Measurements from ENCODE around the gene ABL1. TPM values are rescaled to one million over a fixed set of nuclear protein-coding genes. Genes with fewer than 3 reads are reported as not detected.
"Not testable (repeated sequence)": the region's sequence is repeated elsewhere in the genome, so short reads cannot be mapped to it uniquely, and the experiment has no call there.

ABL1 gene
- 10 to 100 TPM; 91.7 to 98.7 TPM for total RNA-seq
- 10 to 100 TPM; 12.8 to 38.5 TPM for polyA plus RNA-seq
- long read RNA-seq, donor 1, partial matches to known transcripts: 5 of 109 reads
- long read RNA-seq, donor 1, other reads (novel, unspliced or antisense): 104 of 109 reads
- long read RNA-seq, donor 2, full-length matches to known transcripts: 4 of 90 reads
- long read RNA-seq, donor 2, partial matches to known transcripts: 48 of 90 reads
- long read RNA-seq, donor 2, other reads (novel, unspliced or antisense): 38 of 90 reads

- peak; percentile 83 for ATAC-seq (ENCODE audit: low FRiP score)
- H3K27ac ChIP-seq (ENCODE audit: low read depth in 1 of 2, low read length in 2 of 2): peak within 1 kb of the TSS; percentile 91 to 95
- no peaks in the 10 kb centered on the region for H3K9me3 ChIP-seq (ENCODE audit: control insufficient read depth, low read length)
- 1 to 2% methylated on average over 61 to 78 of the region's 78 CpGs for WGBS, 2 donors
- no peaks in the 10 kb centered on the region for H3K36me3 ChIP-seq (ENCODE audit: control insufficient read depth in 1 of 2, insufficient read depth in 2 of 2, low read length in 1 of 2)
- intact Hi-C loops (cut with DNase I): loop anchor here (5.0 kb wide), 2 partner anchors 47 to 52 kb away; no protein-coding TSS in a partner anchor
- peak; percentile 86 to 91 for DNase-seq
- no peaks in the 10 kb centered on the region for H3K27me3 ChIP-seq (ENCODE audit: control insufficient read depth in 1 of 2, insufficient read depth in 2 of 2, low read length in 1 of 2)
- no peaks in the 10 kb centered on the region for H3K4me1 ChIP-seq (ENCODE audit: control insufficient read depth in 1 of 2, insufficient read depth in 2 of 2, low read length in 2 of 2)
- H3K4me3 ChIP-seq (ENCODE audit: low read length in 2 of 2): peak within 1 kb of the TSS; percentile 46 to 99
Measured at GRCh38 chr9:130834371-130835336, at the start of gene ABL1. Gene ABL1 (plus strand): TSS chr9:130835254. CDS start chr9:130835447, 193 bp downstream.

DNA sequence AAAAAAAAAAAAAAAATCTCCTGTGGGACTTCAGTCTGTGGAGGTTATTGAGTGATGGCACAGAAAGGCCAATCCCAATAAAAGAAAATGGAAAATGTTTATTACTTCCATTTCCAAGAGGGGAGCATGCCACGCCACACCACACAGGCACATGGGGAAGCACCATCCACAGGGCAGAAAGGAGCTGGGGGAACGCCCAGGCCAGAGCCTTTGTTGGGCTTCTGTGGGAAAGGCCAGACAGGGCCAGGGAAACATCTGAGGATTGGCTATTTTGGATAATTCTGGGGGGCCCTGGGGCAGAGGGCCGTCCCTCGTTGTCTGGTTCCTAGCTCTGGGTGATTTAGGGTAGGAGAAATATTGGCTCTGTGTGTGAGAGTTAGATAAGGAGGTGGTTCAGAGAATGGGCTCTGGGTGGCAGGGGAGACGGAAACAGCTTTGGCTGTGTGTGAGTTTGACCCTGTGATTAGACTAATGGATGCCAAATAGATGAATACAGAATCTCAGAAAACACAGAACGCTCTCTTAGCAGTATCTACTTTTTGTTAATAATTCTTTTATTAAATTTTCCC, 49.0 kb upstream of the ABL1 start:
- Histone ChIP-seq H3K36me3 (ENCODE audit: control insufficient read depth in 1 of 2, insufficient read depth in 2 of 2, low read length in 1 of 2) (no peaks in the 10 kb centered on the region), H3K4me3 (ENCODE audit: low read length in 2 of 2) (no peak overlapping the region), H3K27ac (ENCODE audit: low read depth in 1 of 2, low read length in 2 of 2) (peak overlapping the region in 1 of 2 donors; percentile 5), H3K9me3 (ENCODE audit: control insufficient read depth, low read length) (no peaks in the 10 kb centered on the region), H3K4me1 (ENCODE audit: control insufficient read depth in 1 of 2, insufficient read depth in 2 of 2, low read length in 2 of 2) (peaks cover 4 to 9% of the 10 kb centered on the region in 2 donors), H3K27me3 (ENCODE audit: control insufficient read depth in 1 of 2, insufficient read depth in 2 of 2, low read length in 1 of 2) (no peaks in the 10 kb centered on the region)
- no peak for DNase-seq
- ATAC-seq (ENCODE audit: low FRiP score): peak; percentile 63
- 9 to 16% methylated on average over 6 of the region's 6 CpGs for WGBS, 2 donors
- intact Hi-C loops (cut with DNase I): loop anchor here in 1 of 2 donors (5.0 kb wide), 1 partner anchor 46 kb away; no protein-coding TSS in a partner anchor

- peak overlapping the region in 1 of 2 donors; percentile 68 for H3K27ac ChIP-seq (ENCODE audit: low read depth in 1 of 2, low read length in 2 of 2)
- no peaks in the 10 kb centered on the region for H3K27me3 ChIP-seq (ENCODE audit: control insufficient read depth in 1 of 2, insufficient read depth in 2 of 2, low read length in 1 of 2)
- H3K36me3 ChIP-seq (ENCODE audit: control insufficient read depth in 1 of 2, insufficient read depth in 2 of 2, low read length in 1 of 2): no peaks in the 10 kb centered on the region
- DNase-seq (no peak), ATAC-seq (ENCODE audit: low FRiP score) (no peak)
- 17 to 29% methylated on average over 4 of the region's 4 CpGs for WGBS, 2 donors
- H3K9me3 ChIP-seq (ENCODE audit: control insufficient read depth, low read length): no peaks in the 10 kb centered on the region
- H3K4me3 ChIP-seq (ENCODE audit: low read length in 2 of 2): no peak overlapping the region
- H3K4me1 ChIP-seq (ENCODE audit: control insufficient read depth in 1 of 2, insufficient read depth in 2 of 2, low read length in 2 of 2): peaks cover 4 to 9% of the 10 kb centered on the region in 2 donors
- intact Hi-C loops (cut with DNase I): loop anchor here in 1 of 2 donors (5.0 kb wide), 1 partner anchor 46 kb away; no protein-coding TSS in a partner anchor
Measured at GRCh38 chr9:130786526-130786925, 48.5 kb upstream of the ABL1 start.

DNA sequence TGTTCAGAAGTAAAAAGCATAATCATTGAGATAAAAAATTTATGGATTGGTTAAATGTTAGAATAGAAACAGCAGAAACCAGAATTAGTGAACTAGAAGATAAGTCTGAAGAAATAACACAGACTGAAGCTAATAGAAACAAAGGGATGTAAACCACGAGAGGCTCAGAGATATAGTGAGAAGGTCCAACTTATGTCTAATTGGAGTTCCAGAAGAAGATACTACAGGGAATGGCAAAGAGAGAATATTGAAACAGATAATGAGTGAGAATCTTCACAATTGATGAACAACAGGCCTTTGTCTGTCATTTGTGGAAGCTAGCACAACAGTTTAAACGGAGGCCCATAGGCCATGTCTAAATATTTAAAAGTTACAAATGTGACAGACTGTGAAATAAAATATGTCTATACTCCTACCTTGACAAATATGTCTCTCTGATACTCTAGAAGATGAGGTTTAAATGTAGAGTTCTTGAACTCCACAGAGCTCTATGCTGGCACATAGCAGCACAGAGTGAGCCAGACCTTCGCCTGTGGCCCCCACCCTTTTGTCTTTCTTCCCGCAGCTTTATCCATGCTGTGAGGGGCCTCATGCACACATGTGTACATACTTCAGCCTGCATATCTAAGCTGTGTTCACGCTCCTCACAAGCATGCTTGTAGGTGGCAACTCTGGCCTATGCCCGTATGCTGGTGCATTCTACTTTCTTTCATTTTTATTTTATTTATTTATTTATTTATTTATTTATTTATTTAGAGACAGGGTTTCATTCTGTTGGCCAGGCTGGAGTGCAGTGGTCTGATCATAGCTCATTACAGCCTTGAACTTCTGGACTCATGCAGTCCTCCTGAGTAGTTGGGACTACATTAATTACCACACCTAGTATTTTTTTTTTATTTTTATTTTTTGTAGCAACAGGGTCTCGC, 45.0 kb upstream of the ABL1 start:
- no peak for DNase-seq
- Histone ChIP-seq H3K36me3 (ENCODE audit: control insufficient read depth in 1 of 2, insufficient read depth in 2 of 2, low read length in 1 of 2) (no peaks in the 10 kb centered on the region), H3K4me3 (ENCODE audit: low read length in 2 of 2) (no peak overlapping the region), H3K27me3 (ENCODE audit: control insufficient read depth in 1 of 2, insufficient read depth in 2 of 2, low read length in 1 of 2) (no peaks in the 10 kb centered on the region), H3K4me1 (ENCODE audit: control insufficient read depth in 1 of 2, insufficient read depth in 2 of 2, low read length in 2 of 2) (peaks cover 6 to 7% of the 10 kb centered on the region in 2 donors), H3K27ac (ENCODE audit: low read depth in 1 of 2, low read length in 2 of 2) (no peak overlapping the region), H3K9me3 (ENCODE audit: control insufficient read depth, low read length) (no peaks in the 10 kb centered on the region)
- WGBS, 2 donors: 98% methylated on average over 7 of the region's 7 CpGs
- no peak for ATAC-seq (ENCODE audit: low FRiP score)
- intact Hi-C loops (cut with DNase I): loop anchor here in 1 of 2 donors (5.0 kb wide), 1 partner anchor 42 kb away; no protein-coding TSS in a partner anchor

DNA sequence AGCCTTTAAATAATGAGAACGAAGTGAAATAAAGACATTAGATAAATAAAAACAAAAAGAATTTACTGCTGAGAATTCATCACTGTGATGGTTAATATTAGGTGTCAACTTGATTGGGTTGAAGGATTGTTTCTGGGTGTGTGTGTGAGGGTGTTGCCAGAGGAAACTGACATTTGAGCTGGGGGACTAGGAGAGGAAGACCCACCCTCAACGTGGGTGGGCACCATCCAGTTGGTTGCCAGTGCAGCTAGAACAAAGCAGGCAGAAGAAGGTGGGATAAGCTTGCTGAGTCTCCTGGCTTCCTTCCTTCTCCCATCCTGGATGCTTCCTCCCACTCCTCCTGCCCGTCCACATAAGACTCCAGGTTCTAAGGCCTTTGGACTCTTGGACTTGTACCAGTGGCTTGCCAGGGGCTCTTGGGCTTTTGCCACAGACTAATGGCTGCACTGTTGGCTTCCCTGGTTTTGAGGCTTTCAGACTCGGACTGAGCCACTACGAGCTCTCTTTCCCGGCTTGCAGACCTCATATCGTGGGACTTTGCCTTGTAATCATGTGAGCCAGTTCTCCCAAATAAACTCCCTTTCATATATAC, 43.7 kb upstream of the ABL1 start:
- intact Hi-C loops (cut with DNase I): no loop called here
- H3K27me3 ChIP-seq (ENCODE audit: control insufficient read depth in 1 of 2, insufficient read depth in 2 of 2, low read length in 1 of 2): no peaks in the 10 kb centered on the region
- H3K27ac ChIP-seq (ENCODE audit: low read depth in 1 of 2, low read length in 2 of 2): no peak overlapping the region
- H3K9me3 ChIP-seq (ENCODE audit: control insufficient read depth, low read length): no peaks in the 10 kb centered on the region
- ATAC-seq (ENCODE audit: low FRiP score) (no peak), DNase-seq (no peak)
- no peak overlapping the region for H3K4me3 ChIP-seq (ENCODE audit: low read length in 2 of 2)
- 59 to 74% methylated on average over 7 of the region's 7 CpGs for WGBS, 2 donors
- H3K36me3 ChIP-seq (ENCODE audit: control insufficient read depth in 1 of 2, insufficient read depth in 2 of 2, low read length in 1 of 2): no peaks in the 10 kb centered on the region
- H3K4me1 ChIP-seq (ENCODE audit: control insufficient read depth in 1 of 2, insufficient read depth in 2 of 2, low read length in 2 of 2): peaks cover 2 to 4% of the 10 kb centered on the region in 2 donors

DNA sequence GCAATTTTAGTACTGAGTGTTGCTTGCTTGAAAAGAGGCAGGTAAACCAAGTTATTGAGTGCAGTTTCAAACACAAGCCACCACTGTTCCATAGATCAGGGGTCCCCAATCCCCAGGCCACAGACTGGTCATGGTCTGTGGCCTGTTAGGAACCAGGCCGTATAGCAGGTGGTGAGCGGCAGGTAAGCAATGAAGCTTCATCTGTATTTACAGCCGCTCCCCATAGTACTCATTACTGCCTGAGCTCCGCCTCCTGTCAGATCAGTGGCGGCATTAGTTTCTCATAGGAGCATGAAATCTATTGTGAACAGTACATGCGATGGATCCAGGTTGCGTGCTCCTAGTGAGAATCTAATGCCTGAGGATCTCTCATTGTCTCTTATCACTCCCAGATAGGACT, 41.5 kb upstream of the ABL1 start:
- no peaks in the 10 kb centered on the region for H3K27me3 ChIP-seq (ENCODE audit: control insufficient read depth in 1 of 2, insufficient read depth in 2 of 2, low read length in 1 of 2)
- no peak overlapping the region for H3K4me3 ChIP-seq (ENCODE audit: low read length in 2 of 2)
- no peak overlapping the region for H3K27ac ChIP-seq (ENCODE audit: low read depth in 1 of 2, low read length in 2 of 2)
- H3K9me3 ChIP-seq (ENCODE audit: control insufficient read depth, low read length): no peaks in the 10 kb centered on the region
- intact Hi-C loops (cut with DNase I): no loop called here
- no peak for ATAC-seq (ENCODE audit: low FRiP score)
- H3K36me3 ChIP-seq (ENCODE audit: control insufficient read depth in 1 of 2, insufficient read depth in 2 of 2, low read length in 1 of 2): no peaks in the 10 kb centered on the region
- no peak for DNase-seq
- peaks cover 0 to 3% of the 10 kb centered on the region in 2 donors for H3K4me1 ChIP-seq (ENCODE audit: control insufficient read depth in 1 of 2, insufficient read depth in 2 of 2, low read length in 2 of 2)
- WGBS, 2 donors: 98 to 100% methylated on average over 7 of the region's 7 CpGs

GRCh38 chr9:130794021-130794420, 41.0 kb upstream of the ABL1 start:
- intact Hi-C loops (cut with DNase I); H3K27ac ChIP-seq (ENCODE audit: low read depth in 1 of 2, low read length in 2 of 2); H3K4me1 ChIP-seq (ENCODE audit: control insufficient read depth in 1 of 2, insufficient read depth in 2 of 2, low read length in 2 of 2); H3K27me3 ChIP-seq (ENCODE audit: control insufficient read depth in 1 of 2, insufficient read depth in 2 of 2, low read length in 1 of 2); H3K9me3 ChIP-seq (ENCODE audit: control insufficient read depth, low read length); DNase-seq; ATAC-seq (ENCODE audit: low FRiP score); H3K36me3 ChIP-seq (ENCODE audit: control insufficient read depth in 1 of 2, insufficient read depth in 2 of 2, low read length in 1 of 2); H3K4me3 ChIP-seq (ENCODE audit: low read length in 2 of 2): not testable (repeated sequence)
- WGBS, 2 donors: 4 to 7% methylated on average over 2 of the region's 2 CpGs

Measured in aorta (tissue), 5 donors.